ENCODE results near the gene SYK. TPM values are rescaled to one million over a fixed set of nuclear protein-coding genes. Genes with fewer than 3 reads are reported as not detected.
A peak's percentile ranks its signal among the peaks of the same experiment; 100 is the strongest.

The SYK gene
- total RNA-seq, 1 donor from 2014 or later = under 0.01 TPM

- no peak for DNase-seq
Observed at GRCh38 chr9:90854637-90855175, 53.1 kb downstream of the SYK start.

GRCh38 chr9:90855208-90855902 is 53.7 kb downstream of the SYK start:
- no peak for DNase-seq

DNA sequence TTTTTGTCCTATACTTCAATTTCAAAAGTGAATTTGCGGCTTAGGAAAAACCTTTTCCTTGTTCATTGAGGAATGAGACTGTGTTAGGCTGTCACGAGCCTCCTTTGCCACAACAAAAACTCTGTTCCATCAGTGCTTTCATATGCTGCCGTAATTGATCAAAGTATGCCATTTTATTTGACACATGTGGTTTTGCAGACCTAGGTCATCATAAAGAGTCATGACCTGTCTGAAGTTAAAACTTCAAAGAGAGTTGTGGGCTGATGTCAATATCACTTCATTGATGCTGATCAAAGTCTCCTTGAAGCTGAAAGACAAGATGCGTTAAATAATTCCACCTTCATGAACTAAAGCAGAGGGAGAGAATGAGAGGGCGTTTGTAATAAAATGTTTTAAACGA is 55.5 kb downstream of the SYK start:
- DNase-seq = no peak

- DNase-seq = no peak
Observed at GRCh38 chr9:90857855-90858254, 56.2 kb downstream of the SYK start.

- no peak for DNase-seq
Observed at GRCh38 chr9:90858457-90858901, 56.9 kb downstream of the SYK start.

- no peak for DNase-seq
Observed at GRCh38 chr9:90860382-90860781, 58.8 kb downstream of the SYK start.

DNA sequence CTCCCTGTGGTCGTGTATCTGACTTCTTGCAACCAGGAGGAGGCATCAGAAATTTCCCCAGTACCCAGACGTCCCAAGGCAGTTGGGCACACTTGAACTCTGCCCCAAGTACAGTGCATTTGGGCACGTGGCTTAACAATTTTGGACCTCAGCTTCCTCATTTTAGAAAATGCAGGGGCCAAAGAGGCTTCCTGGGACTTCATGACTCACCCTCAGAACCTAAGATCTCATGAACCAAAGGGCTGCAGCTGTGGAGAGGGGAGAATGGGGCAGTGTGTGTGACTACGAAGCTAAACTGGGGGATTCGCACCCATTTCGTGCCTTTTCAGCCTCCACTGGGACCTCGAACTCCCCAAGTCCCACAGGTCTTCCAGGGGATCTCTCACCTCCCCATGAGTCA is 59.2 kb downstream of the SYK start:
- no peak for DNase-seq

- no peak for DNase-seq
Observed at GRCh38 chr9:90861380-90861779, 59.8 kb downstream of the SYK start.

DNA sequence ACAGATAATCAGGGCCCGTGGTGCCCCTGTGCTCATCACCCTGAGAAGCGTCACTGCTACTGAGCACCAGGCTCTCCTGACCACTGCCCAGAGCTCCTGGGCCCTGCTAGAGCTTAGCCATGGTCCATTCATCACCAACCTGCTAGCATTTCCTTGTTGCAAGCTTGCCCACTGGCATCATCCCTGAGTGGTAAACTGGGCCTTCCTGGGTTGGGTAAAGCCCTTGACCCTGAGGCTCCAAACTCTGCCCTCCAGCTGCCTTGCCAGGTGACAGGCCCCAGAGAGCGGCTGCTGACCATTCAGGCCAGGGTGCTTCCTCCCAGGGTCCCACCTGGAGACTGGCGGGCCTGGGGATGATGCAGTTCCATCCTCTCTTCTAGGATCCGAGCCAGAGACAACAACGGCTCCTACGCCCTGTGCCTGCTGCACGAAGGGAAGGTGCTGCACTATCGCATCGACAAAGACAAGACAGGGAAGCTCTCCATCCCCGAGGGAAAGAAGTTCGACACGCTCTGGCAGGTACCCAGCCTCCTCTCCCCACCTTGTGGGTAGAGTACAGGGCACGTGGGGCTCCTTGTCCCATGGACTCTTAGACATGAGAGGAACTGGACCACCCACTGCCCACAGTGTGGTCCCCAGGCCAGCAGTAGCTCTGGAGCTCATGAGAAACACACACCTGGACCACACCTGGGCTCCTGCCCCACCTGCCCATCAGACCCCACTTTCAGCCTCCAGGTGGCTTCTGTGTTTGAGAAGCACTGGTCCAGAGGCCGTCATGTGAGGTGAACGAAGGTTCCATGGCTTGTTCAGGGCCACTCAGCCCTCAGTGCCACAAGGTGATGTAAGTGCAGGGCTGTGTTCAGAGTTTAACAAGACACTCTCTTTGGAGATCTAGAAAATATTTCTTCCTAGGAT is 60.5 kb downstream of the SYK start:
- no peak for DNase-seq

- DNase-seq = no peak
Observed at GRCh38 chr9:90864779-90865178, 63.2 kb downstream of the SYK start.

DNA sequence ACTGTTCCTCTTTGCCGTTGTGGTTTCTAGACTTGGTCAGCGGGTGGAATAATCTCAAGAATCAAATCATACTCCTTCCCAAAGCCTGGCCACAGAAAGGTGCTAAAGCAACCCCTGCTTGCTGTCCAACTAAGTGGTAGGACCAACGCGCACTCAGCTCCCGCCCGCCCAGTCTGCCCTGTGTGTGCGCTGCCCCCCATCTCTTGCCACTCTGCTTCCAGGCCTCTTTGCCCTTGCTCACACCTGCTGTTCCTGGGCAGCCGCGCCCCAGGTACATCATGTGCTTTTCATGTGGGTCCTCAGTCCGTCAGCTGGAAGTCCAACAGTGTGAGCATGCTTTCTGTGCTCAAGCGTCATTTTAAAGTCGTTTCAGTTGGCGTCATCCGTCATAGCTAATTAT is 65.5 kb downstream of the SYK start:
- no peak for DNase-seq

DNA sequence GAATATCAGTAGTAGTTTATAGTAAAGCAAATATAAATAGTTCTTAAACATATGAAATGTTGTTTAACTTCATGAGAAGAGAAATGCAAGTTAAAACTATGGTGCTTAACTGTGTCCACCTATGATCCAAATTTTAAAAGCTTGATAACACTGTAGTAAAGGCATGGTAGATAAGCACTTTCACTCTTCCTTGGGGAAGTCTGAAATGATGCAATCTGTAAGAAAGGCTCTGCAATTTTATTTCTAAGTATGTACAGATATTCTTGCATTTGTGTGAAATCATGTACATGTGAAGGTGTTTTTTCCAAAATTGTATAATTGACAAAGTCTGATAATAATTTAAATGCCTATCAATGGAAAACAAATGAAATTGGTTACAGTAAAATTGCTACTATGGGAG is 66.9 kb downstream of the SYK start:
- DNase-seq = no peak

DNA sequence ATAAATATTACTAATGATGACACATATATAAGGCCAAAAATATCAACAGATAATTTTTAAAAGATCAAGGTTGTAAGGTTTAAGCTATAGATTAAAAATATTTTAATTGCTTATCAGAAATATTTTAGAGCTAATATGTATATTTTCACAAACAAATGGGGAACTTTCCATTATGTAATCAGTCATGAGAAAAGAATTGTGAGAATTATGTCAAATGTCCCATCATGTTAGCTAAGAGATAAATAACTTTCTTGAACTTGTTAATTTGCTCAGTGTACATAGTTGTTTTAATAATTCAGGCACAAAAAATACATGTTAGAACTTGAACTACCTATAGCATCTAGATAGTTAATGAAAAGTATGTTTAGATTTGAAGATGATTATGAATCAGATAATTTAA is 67.7 kb downstream of the SYK start:
- no peak for DNase-seq

- peak; percentile 66 for DNase-seq
Observed at GRCh38 chr9:90870621-90871326, 69.2 kb downstream of the SYK start.

DNA sequence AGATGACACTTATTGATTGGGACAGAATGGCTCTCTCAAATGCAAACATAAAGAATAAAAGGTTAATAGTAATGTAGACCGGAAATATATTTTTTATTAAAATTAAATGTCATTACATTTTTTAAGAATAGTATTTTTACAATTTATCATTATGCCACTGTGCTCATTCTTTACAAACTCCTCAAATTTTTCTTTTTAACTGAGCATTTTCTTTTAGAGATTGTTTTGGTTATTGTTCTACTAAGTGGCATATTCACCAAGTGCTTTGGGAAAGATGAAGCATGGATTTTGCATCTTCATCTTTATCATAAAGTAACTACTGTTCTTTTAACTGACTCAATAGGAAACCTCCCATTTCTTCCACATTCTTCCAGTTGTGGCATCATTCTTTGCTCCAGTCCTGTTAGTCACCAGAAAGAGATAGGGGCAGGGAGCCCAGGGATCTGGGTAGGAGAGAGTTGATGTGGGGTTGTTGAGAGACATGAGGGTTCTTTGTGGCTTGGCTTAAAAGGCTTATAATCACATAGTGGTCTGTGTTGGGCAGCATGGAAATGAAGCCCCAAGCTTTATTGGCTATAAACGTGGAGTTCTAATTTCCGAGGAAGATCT is 69.8 kb downstream of the SYK start:
- no peak for DNase-seq

GRCh38 chr9:90872835-90873294 is 71.2 kb downstream of the SYK start:
- no peak for DNase-seq

GRCh38 chr9:90873422-90873821 is 71.8 kb downstream of the SYK start:
- DNase-seq = no peak

- DNase-seq = no peak
Observed at GRCh38 chr9:90874194-90874593, 72.6 kb downstream of the SYK start.

- no peak for DNase-seq
Observed at GRCh38 chr9:90878562-90878961, 76.9 kb downstream of the SYK start.

- DNase-seq = no peak
Observed at GRCh38 chr9:90880066-90880465, 78.4 kb downstream of the SYK start.

DNA sequence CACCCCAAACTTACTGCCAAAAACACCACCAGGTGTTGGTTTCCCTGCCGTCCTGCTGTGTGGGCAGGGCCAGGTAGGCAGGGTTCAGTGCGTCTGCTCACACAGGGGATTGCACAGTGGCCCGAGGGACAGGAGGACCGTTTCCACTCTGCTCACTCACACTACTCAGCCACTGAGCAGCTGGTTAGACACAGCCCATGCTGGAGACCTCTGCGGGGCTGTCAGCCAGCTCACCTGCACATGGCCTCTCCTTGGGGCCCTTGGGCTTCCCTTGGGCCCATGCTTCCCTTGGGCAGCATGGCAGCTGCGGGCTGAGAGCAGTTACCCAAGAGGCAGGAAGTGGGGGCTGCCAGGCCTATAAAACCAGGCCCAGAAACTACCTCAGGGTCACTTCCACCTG is 79.0 kb downstream of the SYK start:
- DNase-seq = no peak

DNA sequence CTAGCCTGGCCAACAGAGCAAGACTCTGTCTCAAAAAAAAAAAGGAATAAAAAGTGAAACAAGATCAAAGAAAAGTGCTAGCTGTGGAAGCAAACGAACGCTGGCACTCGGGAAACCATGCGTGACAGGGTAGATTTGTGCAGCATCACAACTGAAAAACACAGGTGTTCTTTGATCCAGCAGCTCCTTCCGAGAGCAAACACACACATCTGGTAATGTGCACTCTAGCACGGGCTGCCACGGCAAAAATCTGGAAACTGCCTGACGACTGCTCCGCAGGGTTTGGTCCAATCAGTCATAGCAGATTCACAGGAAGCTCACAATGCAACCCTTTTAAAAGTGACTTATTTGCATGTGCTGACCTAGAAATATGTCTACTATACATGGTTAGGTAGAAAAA is 80.0 kb downstream of the SYK start:
- no peak for DNase-seq
